HG02973 (cell line): ENCODE data around the gene LETMD1.

ENCODE experiments used
- ATAC-seq: cut with Tn5 transposase; IDR thresholded peaks from one replicate; pipeline ENCODE4 v1.9.1; 2021; ENCODE audit warnings: moderate library complexity; ENCODE audit not compliant: unreplicated experiment

LETMD1 gene

DNA sequence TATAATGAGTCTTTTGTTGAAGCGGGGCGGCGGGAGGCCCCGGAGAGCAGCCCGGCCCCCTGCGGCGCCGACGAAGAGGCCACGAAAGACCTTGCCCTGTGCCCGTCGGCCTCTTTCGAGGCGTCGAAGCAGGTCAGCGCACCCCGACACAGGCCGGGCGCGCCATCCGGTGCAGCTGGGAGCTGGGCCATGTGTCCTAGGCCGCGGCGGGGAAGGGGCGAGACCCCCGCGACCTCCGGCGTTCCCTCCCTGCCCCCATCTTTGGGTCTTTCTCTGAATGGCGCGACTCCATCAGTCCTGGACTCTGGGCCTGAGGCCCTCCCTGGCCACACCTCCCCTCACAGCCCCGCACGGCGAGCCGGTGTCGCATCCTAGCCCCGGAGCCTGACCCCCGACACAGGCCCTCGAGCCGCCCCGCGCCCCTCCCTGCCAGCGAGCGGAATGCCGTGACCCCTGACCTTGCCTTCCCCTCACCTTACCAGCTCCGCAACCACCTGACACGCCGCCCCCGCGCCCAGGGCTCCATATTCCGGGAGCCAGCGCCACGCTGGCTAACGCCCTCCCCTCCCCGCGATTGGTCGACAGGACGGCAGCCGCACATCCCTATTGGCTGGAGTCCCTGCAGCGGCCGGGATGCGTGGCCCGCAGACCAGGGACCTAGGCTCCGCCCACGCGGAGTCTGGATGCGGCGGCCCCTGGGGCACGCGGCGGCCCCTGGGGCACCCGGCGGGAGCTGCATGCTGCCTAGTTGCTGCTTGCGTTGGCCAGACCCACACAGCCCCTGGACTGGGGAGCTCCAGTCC is 22.1 kb upstream of the LETMD1 start, which contains the start of gene SLC11A2:
SLC11A2 (minus strand) TSS at position 549 of the 803 bp plus-strand sequence. CDS start 15,656 bp downstream, outside the sequence.
- peak; percentile 83 for ATAC-seq

DNA sequence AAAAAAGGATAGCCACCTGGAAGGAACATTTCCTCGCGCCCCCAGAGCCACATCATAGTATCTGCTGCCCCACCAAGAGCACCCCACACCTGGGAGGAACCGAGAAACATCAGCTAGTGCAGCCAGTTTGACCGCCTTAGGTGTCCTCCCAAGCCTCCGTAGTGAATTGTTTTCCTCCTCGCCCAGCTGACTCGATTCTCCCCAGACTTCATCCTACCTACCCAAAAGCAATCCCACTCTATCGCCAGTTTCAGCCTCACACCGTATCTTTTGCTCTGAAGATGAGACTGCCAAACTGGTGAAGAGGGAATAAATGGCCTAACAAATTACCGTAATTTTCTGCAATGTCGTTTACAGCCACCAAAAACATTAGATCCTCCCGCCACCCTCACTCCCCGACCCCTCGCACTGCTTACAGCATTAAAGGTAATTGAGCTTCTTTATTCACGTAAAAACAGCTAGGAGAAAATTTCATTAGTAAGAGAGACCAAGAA is 20.7 kb upstream of the LETMD1 start:
- ATAC-seq: no peak

DNA sequence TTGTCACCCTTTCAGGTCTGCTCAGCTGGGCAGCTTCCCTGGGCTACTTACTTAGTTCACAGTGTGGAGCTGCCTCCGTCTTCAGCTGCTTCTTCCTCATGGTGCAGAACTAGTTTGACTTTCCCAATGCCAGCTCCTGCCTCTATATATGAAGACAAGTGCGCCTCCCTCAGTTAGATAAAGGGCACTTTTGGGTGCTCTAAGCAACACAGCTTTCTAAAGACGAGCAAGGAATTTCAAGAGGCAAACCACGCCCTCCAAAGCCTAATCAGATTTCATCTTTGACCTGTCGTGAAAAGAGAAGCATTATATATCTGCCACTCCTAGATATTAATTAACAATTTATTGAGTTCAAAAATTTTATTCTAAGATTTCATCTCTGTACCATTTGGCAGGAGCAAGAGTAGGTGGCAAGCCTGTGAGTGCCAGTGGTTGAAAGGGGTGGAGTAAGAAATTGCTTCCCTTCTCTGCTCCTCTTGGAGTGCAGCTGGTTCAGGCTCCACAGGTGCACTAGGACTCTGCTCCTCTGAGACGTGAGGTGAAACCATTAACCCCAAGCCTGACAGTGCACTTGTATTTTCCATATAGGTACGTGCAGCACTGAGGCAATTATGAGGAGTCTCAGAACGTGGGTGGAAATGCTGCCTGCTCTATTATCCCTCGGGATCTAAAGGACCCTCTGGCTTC is 19.9 kb upstream of the LETMD1 start:
- ATAC-seq: no peak

DNA sequence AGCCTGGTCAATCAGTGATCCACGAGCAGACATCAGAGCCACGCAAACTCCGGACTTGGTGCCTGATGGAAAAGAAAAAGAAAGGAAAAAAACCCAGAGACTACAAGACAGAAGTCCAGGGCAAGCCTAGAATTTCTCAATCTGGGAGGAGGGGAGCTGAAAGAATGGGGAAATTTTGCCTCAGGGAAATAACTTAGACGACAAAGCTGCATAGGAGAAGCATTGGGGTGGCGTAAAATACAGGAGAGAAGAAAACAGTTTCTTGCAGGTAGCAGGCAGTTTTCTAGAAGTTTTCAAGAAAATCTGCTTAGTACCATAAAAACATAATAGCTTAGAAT is 19.3 kb upstream of the LETMD1 start:
- ATAC-seq: no peak

DNA sequence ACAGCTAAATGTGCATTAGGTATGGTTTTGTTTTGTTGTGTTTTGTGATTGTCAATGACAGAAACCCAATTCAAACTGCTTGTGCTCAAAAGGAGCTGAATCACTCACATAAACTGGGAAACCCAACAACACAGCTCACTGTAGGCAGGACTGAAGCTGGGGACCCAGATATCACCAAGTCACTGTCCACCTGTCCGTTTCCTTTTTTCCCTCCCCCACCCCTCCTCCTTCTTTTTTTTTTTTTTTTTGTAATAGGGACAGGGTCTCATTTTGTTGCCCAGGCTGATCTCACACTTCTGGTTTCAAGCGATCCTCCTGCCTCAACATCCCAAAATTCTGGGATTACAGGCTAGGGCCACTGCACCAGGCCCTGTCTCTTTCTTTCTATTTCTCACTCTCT is 15.1 kb upstream of the LETMD1 start:
- ATAC-seq: no peak

DNA sequence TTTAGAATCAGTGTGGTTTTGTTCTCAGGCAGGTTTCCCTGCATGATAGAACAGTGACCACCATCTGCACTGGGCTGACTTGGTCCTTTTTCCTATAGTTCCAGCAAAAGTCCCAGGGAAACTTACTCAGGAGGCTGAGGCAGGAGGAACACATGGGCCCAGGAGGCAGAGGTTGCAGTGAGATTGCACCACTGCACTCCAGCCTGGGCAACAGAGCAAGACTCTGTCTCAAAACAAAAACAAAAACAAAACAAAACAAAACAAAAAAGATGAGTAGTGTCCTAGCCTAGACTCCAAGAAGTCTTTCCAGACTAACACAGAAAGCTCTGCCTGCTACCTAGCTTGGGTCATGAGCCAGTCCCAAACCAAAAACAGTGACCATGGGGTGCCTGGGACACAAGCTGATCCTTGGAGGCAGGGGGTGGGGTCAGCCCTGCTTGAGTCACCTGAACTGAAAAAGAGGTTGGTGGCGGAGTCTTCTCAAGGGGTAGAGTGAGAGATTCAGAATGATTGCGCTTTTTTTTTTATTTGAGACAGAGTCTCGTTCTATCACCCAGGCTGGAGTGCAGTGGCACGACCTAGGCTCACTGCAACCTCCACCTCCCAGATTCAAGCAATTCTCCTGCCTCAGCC is 14.6 kb upstream of the LETMD1 start:
- no peak for ATAC-seq

DNA sequence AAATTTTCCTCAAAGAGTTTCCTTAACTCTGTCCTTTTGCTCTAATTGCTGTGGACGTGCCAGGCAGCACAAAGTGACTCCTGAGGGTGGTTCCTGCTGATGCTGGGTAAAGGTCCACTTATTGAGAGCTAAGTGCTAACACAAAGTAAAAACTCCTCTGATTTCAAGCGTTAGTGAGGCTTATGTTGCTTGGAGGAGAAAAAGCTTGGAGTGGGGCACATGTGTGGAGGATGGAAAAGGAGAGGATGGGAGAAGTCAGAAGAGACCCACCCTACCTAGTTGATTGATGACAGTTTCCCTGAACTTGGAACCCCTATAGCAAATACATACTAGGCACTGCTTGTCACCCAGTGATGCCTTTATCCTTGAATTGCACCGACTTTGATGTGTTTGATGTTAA is 11.8 kb upstream of the LETMD1 start:
- no peak for ATAC-seq

DNA sequence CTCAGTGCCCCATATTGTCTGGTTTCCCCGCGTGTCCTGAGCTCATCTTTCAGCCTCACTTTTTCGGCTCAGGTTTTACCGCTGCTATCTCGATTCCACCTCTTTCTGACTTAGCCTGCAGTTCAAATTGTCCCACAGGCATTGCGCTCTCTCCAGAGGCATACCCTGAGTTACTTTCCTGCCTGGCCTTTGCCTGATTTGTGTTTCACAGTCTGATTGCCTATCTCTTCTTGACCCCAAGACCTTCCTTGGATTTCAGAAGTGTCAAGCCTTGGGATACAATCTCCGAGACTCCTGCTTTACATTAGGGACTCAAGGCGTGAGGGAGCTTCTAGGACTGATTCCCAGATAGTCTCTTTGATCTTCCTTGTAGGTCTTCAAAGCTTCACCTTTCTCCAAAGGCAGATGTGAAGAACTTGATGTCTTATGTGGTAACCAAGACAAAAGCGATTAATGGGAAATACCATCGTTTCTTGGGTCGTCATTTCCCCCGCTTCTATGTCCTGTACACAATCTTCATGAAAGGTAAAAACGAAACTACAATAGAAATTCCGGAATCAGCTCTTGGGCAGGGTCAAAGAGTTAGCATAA is 629 bp downstream of the LETMD1 start:
- no peak for ATAC-seq

DNA sequence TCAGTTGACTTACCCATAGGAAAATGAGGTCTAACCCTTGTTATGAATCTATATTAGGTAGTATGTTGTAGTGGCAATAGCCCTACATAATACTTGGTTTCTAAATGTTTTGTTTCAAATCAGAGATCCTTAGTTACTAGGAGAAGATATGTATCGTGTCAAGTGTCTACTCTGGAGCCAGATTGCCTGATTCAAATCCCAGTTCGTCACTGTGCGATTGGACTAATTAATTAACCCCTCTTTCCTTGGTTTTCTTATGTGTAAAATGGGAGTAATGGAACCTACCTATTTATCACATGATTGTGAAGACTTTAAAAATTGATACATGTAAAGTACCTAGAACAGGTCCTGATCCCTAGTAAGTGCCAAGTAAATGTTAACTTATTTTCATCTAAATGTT is 1.4 kb downstream of the LETMD1 start:
- ATAC-seq: no peak

DNA sequence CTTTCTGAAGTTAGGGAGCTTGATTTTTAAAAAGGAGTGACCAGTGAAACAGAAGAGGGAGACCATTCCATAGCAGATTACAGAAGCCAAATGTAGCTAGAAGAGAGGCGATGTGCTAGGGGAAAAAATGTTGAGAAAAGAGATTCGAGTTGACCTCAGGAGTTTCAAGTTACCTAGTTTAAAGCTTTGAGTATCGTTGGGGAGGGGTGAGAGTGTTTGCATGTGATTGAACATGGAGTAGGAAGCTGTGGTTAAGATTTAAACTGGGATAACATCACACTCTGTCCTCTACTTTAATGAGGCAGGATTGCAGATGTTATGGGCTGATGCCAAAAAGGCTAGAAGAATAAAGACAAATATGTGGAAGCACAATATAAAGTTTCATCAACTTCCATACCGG is 3.7 kb downstream of the LETMD1 start:
- no peak for ATAC-seq

DNA sequence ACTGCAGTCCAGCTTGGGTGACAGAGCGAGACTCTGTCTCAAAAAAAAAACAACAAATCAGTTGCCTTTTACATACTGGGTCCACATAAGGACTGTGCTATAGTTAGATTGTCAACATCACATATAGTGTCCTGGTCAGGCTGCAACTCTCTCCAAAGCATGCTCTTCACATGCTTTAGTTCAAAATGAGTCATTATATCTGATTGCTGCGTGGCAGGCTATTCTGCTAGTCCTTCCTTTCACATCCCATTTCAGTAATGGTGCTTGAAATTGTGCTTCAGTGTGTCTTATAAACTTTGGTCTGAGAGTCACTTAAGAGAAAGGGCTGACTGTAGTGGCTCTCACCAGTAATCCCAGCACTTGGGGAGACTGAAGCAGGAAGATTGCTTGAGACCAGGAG is 6.9 kb downstream of the LETMD1 start:
- no peak for ATAC-seq

DNA sequence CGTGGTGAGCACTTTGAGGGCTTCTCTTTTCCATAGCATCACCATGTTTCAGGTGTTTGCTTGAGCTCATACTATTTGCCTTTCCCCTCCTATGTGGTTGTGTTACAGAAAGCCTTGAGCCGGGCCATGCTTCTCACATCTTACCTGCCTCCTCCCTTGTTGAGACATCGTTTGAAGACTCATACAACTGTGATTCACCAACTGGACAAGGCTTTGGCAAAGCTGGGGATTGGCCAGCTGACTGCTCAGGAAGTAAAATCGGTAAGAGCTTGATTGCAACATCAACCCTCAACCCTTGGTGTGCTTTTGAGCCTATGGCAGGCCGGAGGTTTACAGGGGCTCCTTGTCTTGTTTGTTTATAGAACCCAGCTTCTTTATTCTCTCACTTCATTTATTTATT is 8.1 kb downstream of the LETMD1 start:
- no peak for ATAC-seq

DNA sequence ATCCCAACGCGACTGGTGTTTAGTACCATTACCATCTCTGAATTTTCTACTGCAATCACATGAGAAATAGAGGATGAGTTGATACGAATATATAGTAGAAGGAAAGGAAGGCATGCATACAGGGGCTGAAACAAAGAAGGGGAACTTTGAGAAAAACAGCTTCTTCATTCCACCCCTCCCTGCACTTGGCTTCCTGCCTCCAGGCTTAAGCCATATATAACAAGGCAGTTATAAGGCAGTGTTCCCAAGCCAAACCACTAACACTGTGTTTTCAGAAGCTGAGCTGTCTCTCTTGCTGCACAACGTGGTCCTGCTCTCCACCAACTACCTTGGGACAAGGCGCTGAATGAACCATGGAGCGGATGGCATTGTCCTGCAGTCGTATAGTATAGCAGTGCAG is 11.0 kb downstream of the LETMD1 start:
- no peak for ATAC-seq

DNA sequence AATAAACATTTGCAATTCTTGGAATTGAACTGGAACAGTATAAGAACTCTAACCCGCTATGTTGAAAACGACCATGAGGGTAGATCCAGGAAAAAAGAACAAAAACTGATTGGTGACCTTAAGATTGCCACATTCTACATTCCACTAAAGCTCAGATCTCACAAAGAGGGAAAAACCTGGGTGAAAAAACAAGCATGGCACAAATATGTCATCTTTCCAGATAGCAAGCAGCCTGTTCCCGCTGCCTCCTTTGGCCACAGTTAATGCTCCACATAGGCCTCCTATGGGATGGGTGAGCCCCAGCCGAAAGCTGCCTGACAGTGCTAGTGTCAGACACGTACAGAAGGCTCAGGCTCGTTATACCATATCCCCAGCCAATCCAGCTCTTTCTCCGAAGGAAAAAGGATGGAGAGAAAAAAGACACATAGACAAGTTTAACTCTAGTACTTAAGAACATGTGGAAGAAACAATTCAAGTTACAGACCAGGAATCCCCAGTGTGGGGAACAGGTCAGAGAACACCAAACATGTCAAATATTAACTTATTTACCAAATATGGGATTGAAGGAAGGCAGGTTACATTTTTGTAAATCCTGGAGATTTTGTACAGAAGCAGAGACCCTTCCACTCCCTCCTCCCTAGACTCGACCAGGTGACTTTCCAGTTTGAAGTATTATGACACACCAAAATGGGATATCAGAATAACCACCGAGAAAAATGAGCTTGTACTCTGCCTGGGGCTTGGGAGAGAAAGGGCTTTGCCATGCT is 14.7 kb downstream of the LETMD1 start:
- no peak for ATAC-seq

DNA sequence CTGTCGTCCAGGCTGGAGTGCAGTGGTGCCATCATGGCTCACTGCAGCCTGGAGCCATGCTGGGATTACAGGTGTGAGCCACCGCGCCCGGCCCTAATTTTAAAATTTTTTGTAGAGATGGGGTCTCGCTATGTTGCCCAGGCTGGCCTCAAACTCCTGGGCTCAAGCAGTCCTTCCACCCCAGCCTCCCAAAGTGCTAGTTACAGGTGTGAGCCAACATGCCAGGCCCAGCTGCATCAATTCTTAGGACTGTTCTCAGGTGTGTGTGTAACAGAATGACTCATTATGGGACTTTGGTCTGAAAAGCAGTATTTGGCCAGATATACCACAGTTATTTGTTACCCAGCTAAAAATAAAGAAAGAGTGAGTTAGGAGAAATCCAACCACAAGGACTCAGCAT is 17.4 kb downstream of the LETMD1 start:
- no peak for ATAC-seq

DNA sequence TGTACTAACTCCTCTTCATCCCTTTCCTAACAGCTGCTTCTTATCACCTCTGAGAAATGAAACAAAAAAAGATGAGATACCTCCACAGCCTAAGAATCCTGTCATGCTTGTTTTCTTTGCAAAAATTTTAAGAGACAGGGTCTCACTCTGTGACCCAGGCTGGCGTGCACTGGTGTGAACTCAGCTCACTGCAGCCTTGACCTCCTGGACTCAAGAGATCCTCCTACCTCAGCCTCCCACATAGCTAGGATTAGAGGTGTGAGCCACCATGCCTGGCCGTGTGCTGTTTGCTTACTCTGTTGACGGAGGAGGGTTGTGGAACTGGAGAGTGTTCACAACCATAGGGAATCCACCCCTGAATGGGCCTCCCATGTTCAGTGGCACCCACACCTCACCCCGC is 19.1 kb downstream of the LETMD1 start:
- ATAC-seq: no peak

DNA sequence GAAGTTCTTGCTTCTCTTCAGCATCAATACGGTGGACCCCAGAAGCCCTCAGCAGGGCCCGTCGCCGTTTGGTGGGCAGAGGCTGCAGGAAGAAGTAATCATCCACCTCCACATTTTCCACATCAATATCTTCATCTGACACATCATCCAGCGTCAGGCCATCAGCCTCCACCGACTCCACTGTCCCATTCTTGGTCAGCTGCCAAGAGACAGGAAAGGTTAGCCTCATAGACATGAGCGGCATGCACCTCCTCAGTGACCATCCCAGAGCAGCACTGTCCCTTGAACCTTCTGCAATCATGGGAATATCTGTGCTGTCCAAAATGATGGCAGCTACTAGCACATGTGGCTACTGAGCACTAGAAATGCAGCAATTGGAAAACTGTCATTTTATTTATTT is 19.6 kb downstream of the LETMD1 start:
- no peak for ATAC-seq

DNA sequence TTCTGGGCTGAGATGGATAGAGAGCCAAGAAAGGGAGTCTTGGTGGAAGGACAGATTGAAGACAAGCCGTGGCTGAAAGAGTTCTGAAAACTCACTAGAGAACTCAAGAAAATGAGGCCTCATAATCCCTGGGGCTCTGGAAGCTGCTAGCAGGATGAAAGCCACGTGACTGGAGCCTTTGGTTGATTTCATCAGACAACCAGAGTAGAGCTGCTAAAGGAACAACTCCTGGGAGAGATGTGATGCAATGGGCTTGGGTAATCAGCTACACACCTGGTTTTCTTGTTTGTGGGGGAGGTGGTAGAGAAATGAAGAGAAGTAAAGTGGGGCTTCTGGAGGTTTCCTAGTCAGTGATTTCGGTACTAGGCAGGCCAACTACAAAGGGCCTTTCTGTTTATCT is 21.9 kb downstream of the LETMD1 start:
- no peak for ATAC-seq

DNA sequence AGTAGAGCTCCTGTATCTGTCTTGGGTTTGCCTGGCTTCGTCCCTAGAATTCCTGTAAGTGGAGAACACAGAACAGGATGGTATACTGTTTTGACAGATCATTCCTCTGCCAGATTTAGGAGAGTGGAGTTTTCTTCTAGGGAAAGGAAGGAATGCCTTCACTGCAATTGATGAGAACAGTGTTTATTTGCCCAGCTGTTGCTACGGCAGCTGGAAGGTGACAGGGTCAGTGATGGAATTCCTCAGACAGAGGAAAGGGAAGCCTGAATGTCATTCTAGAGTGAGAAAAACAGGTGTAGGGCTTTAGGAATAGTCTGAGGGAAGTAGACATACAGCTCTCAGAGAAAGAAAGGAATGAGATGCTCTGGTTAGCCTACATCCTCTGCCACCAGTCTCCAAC is 23.5 kb downstream of the LETMD1 start:
- ATAC-seq: no peak

DNA sequence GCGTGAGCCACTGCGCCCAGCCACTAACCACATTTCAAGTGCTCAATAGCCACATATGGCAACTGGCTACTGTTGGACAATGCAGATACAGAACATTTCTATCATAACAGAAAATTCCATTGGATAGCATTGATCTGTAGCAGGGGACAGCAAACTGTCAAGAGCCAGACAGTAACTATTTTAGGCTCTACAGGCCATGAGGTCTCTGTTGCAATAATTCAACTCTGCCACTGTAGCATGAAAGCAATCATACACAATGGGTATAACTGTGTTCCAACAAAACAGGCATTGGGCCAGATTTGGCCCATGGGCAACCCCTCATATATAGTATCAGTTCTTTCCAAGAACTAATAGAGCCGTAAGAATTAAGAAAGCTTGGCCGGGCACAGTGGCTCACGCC is 27.3 kb downstream of the LETMD1 start:
- ATAC-seq: no peak
